HepG2 (cell line): ENCODE data around the gene ZKSCAN1. TPM values are rescaled to one million over a fixed set of nuclear protein-coding genes. Genes with fewer than 3 reads are reported as not detected.

Experiments used
- ARNT2 ChIP-seq: sonication (generic); formaldehyde crosslinking; IDR thresholded peaks from 2 replicates; pipeline ENCODE4 v1.8.0; 2022; ENCODE audit warnings: mild to moderate bottlenecking, low read depth, missing genetic modification reagents, moderate library complexity
- ATAD3A ChIP-seq: sonication (generic); formaldehyde crosslinking; IDR thresholded peaks from 2 replicates; pipeline ENCODE4 v1.4.0; 2020; ENCODE audit warnings: missing genetic modification reagents
- FOXM1 ChIP-seq: sonication (generic); formaldehyde crosslinking; IDR thresholded peaks from 2 replicates; pipeline ENCODE4 v1.5.0; 2020; ENCODE audit warnings: missing genetic modification reagents
- GLMP ChIP-seq: sonication (generic); formaldehyde crosslinking; IDR thresholded peaks from 2 replicates; pipeline ENCODE4 v1.9.0; 2021; ENCODE audit warnings: missing genetic modification reagents, mild to moderate bottlenecking, borderline replicate concordance
- GPN1 ChIP-seq: sonication (generic); formaldehyde crosslinking; IDR thresholded peaks from 2 replicates; pipeline ENCODE4 v1.5.1; 2020; ENCODE audit warnings: missing genetic modification reagents, borderline replicate concordance
- HCFC1 ChIP-seq: fragments of 150-350 bp; IDR thresholded peaks from 2 replicates; pipeline ENCODE4 v1.6.1; 2014; ENCODE audit warnings: low read depth, low read length
- HNRNPLL ChIP-seq: fragments of 200-400 bp; formaldehyde crosslinking; IDR thresholded peaks from 2 replicates; pipeline ENCODE4 v1.6.1; 2017; ENCODE audit warnings: mild to moderate bottlenecking, low read depth, low read length; ENCODE audit not compliant: poor library complexity, severe bottlenecking
- KLF12 ChIP-seq: sonication (generic); formaldehyde crosslinking; IDR thresholded peaks from 2 replicates; pipeline ENCODE4 v1.4.0; 2020; ENCODE audit warnings: missing genetic modification reagents, borderline replicate concordance
- MEIS1 ChIP-seq: sonication (generic); formaldehyde crosslinking; IDR thresholded peaks from 2 replicates; pipeline ENCODE4 v1.9.0; 2021; ENCODE audit warnings: mild to moderate bottlenecking, missing genetic modification reagents, moderate library complexity, borderline replicate concordance
- NAIF1 ChIP-seq: sonication (generic); formaldehyde crosslinking; IDR thresholded peaks from 2 replicates; pipeline ENCODE4 v1.5.0; 2020; ENCODE audit warnings: mild to moderate bottlenecking, missing genetic modification reagents, borderline replicate concordance
- PCBP2 ChIP-seq: fragments of 200-400 bp; formaldehyde crosslinking; optimal IDR thresholded peaks from 2 replicates; pipeline ENCODE3; 2018; ENCODE audit warnings: low read length, low read depth; ENCODE audit not compliant: poor library complexity, severe bottlenecking
- RERE ChIP-seq: IDR thresholded peaks from 2 replicates; pipeline ENCODE4 v1.6.1; 2016; ENCODE audit warnings: low read depth, missing genetic modification reagents, missing compliant biosample characterization
- RFXAP ChIP-seq: sonication (generic); formaldehyde crosslinking; IDR thresholded peaks from 2 replicates; pipeline ENCODE4 v1.4.0; 2020; ENCODE audit warnings: missing genetic modification reagents, borderline replicate concordance
- STAG1 ChIP-seq: sonication (generic); formaldehyde crosslinking; IDR thresholded peaks from 2 replicates; pipeline ENCODE4 v1.4.0; 2020; ENCODE audit warnings: missing genetic modification reagents
- XRCC5 ChIP-seq: fragments of 200-400 bp; formaldehyde crosslinking; optimal IDR thresholded peaks from 2 replicates; pipeline ENCODE3; 2017; ENCODE audit warnings: mild to moderate bottlenecking, low read length
- ZBTB46 ChIP-seq: sonication (generic); formaldehyde crosslinking; IDR thresholded peaks from 2 replicates; pipeline ENCODE4 v1.4.0; 2020; ENCODE audit warnings: mild to moderate bottlenecking, missing genetic modification reagents, borderline replicate concordance
- ZFX ChIP-seq: sonication (generic); formaldehyde crosslinking; IDR thresholded peaks from 2 replicates; pipeline ENCODE4 v1.4.0; 2020; ENCODE audit warnings: mild to moderate bottlenecking, low read depth, missing genetic modification reagents, moderate library complexity
- ZNF276 ChIP-seq: sonication (generic); formaldehyde crosslinking; IDR thresholded peaks from 2 replicates; pipeline ENCODE4 v1.4.0; 2020; ENCODE audit warnings: mild to moderate bottlenecking, low read depth, missing genetic modification reagents
- ZNF33A ChIP-seq: sonication (generic); formaldehyde crosslinking; IDR thresholded peaks from 2 replicates; pipeline ENCODE4 v1.5.1; 2020; ENCODE audit warnings: missing genetic modification reagents, mild to moderate bottlenecking, moderate library complexity, borderline replicate concordance
- polyA plus RNA-seq, 8 experiments: library from polyadenylated mRNA; depleted of rRNA in 3 of 8; stranded (reverse) in 7 of 8; unstranded in 1 of 8; fragments of >200 nt; fragmentation: Illumina TruSeq in 4 of 8; extraction: Trizol in 4 of 8; gene quantifications; 2 replicates each; pipeline versions ENCODE4 v1.2.1 to v1.2.3, GENCODE V29; 2011 to 2016; ENCODE audit warnings: low read depth in 4 of 8, missing spikeins in 1 of 8, mixed read lengths in 1 of 8; ENCODE audit not compliant: insufficient read depth in 1 of 8
- total RNA-seq, 5 experiments: library from RNA; depleted of rRNA; stranded (reverse); fragments of >200 nt; fragmentation: Illumina TruSeq; extraction: Trizol; gene quantifications; 2 replicates each; pipeline ENCODE4 v1.2.3, GENCODE V29; 2016; ENCODE audit warnings: low read depth in 1 of 5

Gene ZKSCAN1
- total and polyA plus RNA-seq, 2 of the 13 experiments (the other 11 are each of a cell fraction or from before 2014, with no cell fraction given): 46.4 to 60.6 TPM

DNA sequence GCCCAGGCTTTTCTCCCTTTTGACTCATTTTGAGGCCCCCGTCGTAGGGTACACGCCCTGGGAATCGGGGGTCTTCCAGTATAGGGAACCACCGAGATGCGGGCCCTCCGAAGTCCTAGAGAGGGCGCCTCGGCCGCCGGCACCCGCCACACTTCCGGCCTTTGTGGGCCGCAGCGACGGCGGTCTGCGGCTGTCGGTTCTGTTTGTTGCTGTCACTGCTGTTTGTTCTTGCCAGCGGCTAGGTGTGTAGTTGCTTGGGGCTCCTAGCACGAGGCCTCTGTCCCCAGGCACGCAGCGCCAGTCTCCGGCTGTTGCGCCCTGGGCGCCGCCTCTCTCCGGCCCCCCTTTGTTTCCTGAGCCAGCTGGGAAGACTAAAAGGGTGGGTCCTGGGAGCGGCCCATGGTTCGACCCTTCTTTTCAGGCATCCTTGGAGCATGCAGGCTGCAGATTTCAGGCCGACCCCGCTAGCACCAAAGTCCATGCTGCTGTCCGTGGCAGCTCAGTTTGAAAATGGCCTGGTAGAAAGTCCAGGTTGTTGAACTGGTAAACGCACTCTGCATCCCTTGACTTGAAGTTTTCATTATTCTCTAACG is 17.8 kb upstream of the ZKSCAN1 start (continued):
- no peak for TF ChIP-seq ZNF276
- no peak; the same call in 1 of the 2 replicates for TF ChIP-seq RERE (CRISPR knock-in tag)
- TF ChIP-seq ZBTB46 (CRISPR knock-in tag): no peak
- TF ChIP-seq ARNT2 (CRISPR knock-in tag): no peak; the same call in 1 of the 2 replicates
- no peak; the same call in 1 of the 2 replicates for TF ChIP-seq KLF12 (CRISPR knock-in tag)
- TF ChIP-seq HCFC1: peak; percentile 41; the same call in 1 of the 2 replicates
- no peak for TF ChIP-seq GLMP (CRISPR knock-in tag)
- TF ChIP-seq RFXAP (CRISPR knock-in tag): peak; percentile 63; the same call in 1 of the 2 replicates
- TF ChIP-seq ZNF33A (CRISPR knock-in tag): no peak
- peak; percentile 88 for TF ChIP-seq ZFX
- no peak for TF ChIP-seq PCBP2
- TF ChIP-seq FOXM1 (CRISPR knock-in tag): no peak
- TF ChIP-seq GPN1: no peak
- TF ChIP-seq NAIF1: no peak; the same call in 1 of the 2 replicates
- peak; percentile 80 for TF ChIP-seq HNRNPLL
- TF ChIP-seq XRCC5: peak; percentile 81
- no peak for TF ChIP-seq ATAD3A (CRISPR knock-in tag)
- TF ChIP-seq STAG1: peak; percentile 59
- TF ChIP-seq MEIS1 (CRISPR knock-in tag): no peak
